ENCODE data around the gene FYN. TPM values are rescaled to one million over a fixed set of nuclear protein-coding genes. Genes with fewer than 3 reads are reported as not detected.

Gene FYN
- polyA plus RNA-seq, 1 donor (not counting 4 experiments of a cell fraction or from before 2014, with no cell fraction given) = 24.7 TPM

GRCh38 chr6:111737065-111737521, 136.2 kb downstream of the FYN start:
- Histone ChIP-seq H3K27ac (ENCODE audit: control insufficient read depth, insufficient read depth, low read length) (no peak overlapping the region), H3K79me2 (ENCODE audit: control insufficient read depth, insufficient read depth, low read length) (no peaks in the 10 kb centered on the region), H3K9me1 (ENCODE audit: control insufficient read depth, extremely low read depth, insufficient read depth, low read length) (no peaks in the 10 kb centered on the region), H3K4me2 (ENCODE audit: control insufficient read depth, extremely low read depth, insufficient read depth, low read depth, low read length) (no peak overlapping the region), H4K20me1 (ENCODE audit: control insufficient read depth, extremely low read depth, insufficient read depth, low read length) (no peaks in the 10 kb centered on the region), H3K36me3 (ENCODE audit: control insufficient read depth in 2 of 2, extremely low read depth in 1 of 2, insufficient read depth in 2 of 2, low read length in 2 of 2) (peaks cover 0 to 3% of the 10 kb centered on the region in 2 experiments), H3K27me3 (ENCODE audit: control insufficient read depth, extremely low read depth, insufficient read depth, low read length) (no peaks in the 10 kb centered on the region), H3K9ac (ENCODE audit: control insufficient read depth, extremely low read depth, insufficient read depth, low read length) (no peak overlapping the region), H3K9me3 (ENCODE audit: control insufficient read depth, low read depth, low read length) (no peaks in the 10 kb centered on the region), H2AFZ (ENCODE audit: control insufficient read depth, low read length) (no peak overlapping the region), H3K4me3 (ENCODE audit: control insufficient read depth in 2 of 3, extremely low read depth in 1 of 3, insufficient read depth in 2 of 3, low read depth in 1 of 3, low read length in 3 of 3) (no peak overlapping the region), H3K4me1 (ENCODE audit: control insufficient read depth, extremely low read depth, insufficient read depth, low read length) (peaks cover 25% of the 10 kb centered on the region)
- FAIRE-seq (peak; percentile 29), DNase-seq (ENCODE audit: low read depth, low spot score) (peak; percentile 36)
- dilution Hi-C loops (cut with MboI; ENCODE audit: extremely low pct_ligation_motif_present, low sequenced_read_pairs) = no loop called here
- no peak for TF ChIP-seq EZH2 (IDR thresholded peaks at IDR 0.05; ENCODE audit: low read length)
- no peak for TF ChIP-seq CTCF (optimal IDR thresholded peaks at IDR 0.05 in 1 of 3, IDR thresholded peaks at IDR 0.05 in 1 of 3, conservative IDR thresholded peaks at IDR 0.05 in 1 of 3; ENCODE audit: extremely low read depth in 1 of 3, insufficient read depth in 2 of 3, low read length in 3 of 3)

- DNase-seq (ENCODE audit: low read depth, low spot score) = no peak
- no peak overlapping the region for H3K27ac ChIP-seq (ENCODE audit: control insufficient read depth, insufficient read depth, low read length)
- peaks cover 25% of the 10 kb centered on the region for H3K4me1 ChIP-seq (ENCODE audit: control insufficient read depth, extremely low read depth, insufficient read depth, low read length)
- no peaks in the 10 kb centered on the region for H3K27me3 ChIP-seq (ENCODE audit: control insufficient read depth, extremely low read depth, insufficient read depth, low read length)
- dilution Hi-C loops (cut with MboI; ENCODE audit: extremely low pct_ligation_motif_present, low sequenced_read_pairs) = no loop called here
- TF ChIP-seq CTCF (optimal IDR thresholded peaks at IDR 0.05 in 1 of 3, IDR thresholded peaks at IDR 0.05 in 1 of 3, conservative IDR thresholded peaks at IDR 0.05 in 1 of 3; ENCODE audit: extremely low read depth in 1 of 3, insufficient read depth in 2 of 3, low read length in 3 of 3) (no peak), EZH2 (IDR thresholded peaks at IDR 0.05; ENCODE audit: low read length) (no peak)
- H4K20me1 ChIP-seq (ENCODE audit: control insufficient read depth, extremely low read depth, insufficient read depth, low read length) = no peaks in the 10 kb centered on the region
- H3K36me3 ChIP-seq (ENCODE audit: control insufficient read depth in 2 of 2, extremely low read depth in 1 of 2, insufficient read depth in 2 of 2, low read length in 2 of 2) = peaks cover 0 to 3% of the 10 kb centered on the region in 2 experiments
- no peak overlapping the region for H3K4me3 ChIP-seq (ENCODE audit: control insufficient read depth in 2 of 3, extremely low read depth in 1 of 3, insufficient read depth in 2 of 3, low read depth in 1 of 3, low read length in 3 of 3)
- H3K4me2 ChIP-seq (ENCODE audit: control insufficient read depth, extremely low read depth, insufficient read depth, low read depth, low read length) = no peak overlapping the region
- FAIRE-seq = no peak
- no peaks in the 10 kb centered on the region for H3K9me1 ChIP-seq (ENCODE audit: control insufficient read depth, extremely low read depth, insufficient read depth, low read length)
- H3K9me3 ChIP-seq (ENCODE audit: control insufficient read depth, low read depth, low read length) = no peaks in the 10 kb centered on the region
- H3K79me2 ChIP-seq (ENCODE audit: control insufficient read depth, insufficient read depth, low read length) = no peaks in the 10 kb centered on the region
- no peak overlapping the region for H2AFZ ChIP-seq (ENCODE audit: control insufficient read depth, low read length)
- H3K9ac ChIP-seq (ENCODE audit: control insufficient read depth, extremely low read depth, insufficient read depth, low read length) = no peak overlapping the region
These were observed 137.1 kb downstream of the FYN start for GRCh38 chr6:111736005-111736608.
